Islet of Langerhans (tissue), 1 donor: ENCODE data around the gene SLC16A4.

Experiments
- FAIRE-seq: peaks from one replicate; lab custom pipeline; 2011; peaks lifted over from hg19 to GRCh38; lab: Jason Lieb, UNC

Gene SLC16A4

DNA sequence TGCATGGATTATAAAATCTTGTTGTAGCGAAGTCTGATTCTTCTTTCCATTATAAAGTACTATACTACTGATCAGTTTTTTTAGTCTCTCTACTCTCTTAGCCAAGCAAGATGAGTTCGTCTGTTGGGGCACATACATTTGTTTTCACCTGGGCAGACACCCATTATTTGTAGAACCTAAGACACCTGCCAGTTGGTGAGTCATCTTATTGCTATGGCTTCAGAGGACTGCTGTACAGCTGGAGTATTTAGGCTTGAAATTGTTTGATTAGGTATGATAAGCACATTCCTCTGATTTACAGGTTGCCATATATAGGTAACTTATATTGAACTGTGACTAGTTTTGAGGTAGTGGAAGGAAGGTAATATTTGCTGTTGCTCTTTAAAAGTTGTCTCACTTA, 34.4 kb downstream of the SLC16A4 start:
- FAIRE-seq = no peak

GRCh38 chr1:110355321-110355720, 35.5 kb downstream of the SLC16A4 start:
- FAIRE-seq = no peak

DNA sequence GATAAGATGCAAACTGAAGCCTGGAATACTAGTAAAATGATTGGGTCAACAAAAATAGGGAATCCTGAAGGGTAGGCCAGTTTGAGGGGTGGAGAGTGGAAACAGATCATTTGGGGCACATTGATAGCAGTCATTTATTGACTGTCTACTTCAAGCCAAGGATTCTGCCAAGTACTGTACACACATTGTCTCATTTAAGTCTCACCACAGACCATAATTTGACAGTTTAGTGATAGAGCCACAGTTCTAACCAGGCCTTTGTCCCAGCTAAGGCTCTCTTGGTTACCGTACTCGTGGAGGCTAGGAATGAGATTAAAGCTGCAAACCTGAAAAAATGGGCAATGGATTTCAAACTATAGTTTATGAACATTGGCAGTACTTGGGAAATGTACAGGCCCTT, 40.5 kb downstream of the SLC16A4 start:
- FAIRE-seq = no peak

GRCh38 chr1:110348771-110349170, 42.1 kb downstream of the SLC16A4 start:
- no peak for FAIRE-seq

- FAIRE-seq = no peak
Observed at GRCh38 chr1:110348050-110348449, 42.8 kb downstream of the SLC16A4 start.

GRCh38 chr1:110347182-110347893, 43.5 kb downstream of the SLC16A4 start:
- no peak for FAIRE-seq

- no peak for FAIRE-seq
Observed at GRCh38 chr1:110346690-110347089, 44.1 kb downstream of the SLC16A4 start.

- FAIRE-seq = no peak
Observed at GRCh38 chr1:110345480-110345879, 45.3 kb downstream of the SLC16A4 start.

GRCh38 chr1:110344152-110344551, 46.7 kb downstream of the SLC16A4 start:
- FAIRE-seq = no peak

- peak; percentile 13 for FAIRE-seq
Observed at GRCh38 chr1:110343249-110343648, 47.6 kb downstream of the SLC16A4 start.

DNA sequence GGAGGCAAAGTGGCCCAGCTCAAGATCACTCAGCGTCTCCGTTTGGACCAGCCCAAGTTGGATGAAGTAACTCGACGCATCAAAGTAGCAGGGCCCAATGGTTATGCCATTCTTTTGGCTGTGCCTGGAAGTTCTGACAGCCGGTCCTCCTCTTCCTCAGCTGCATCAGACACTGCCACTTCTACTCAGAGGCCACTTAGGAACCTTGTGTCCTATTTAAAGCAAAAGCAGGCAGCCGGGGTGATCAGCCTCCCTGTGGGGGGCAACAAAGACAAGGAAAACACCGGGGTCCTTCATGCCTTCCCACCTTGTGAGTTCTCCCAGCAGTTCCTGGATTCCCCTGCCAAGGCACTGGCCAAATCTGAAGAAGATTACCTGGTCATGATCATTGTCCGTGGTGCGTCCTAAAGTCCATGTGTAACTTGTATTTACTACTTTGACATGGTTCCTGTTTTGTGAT, 48.9 kb downstream of the SLC16A4 start:
- FAIRE-seq = no peak

DNA sequence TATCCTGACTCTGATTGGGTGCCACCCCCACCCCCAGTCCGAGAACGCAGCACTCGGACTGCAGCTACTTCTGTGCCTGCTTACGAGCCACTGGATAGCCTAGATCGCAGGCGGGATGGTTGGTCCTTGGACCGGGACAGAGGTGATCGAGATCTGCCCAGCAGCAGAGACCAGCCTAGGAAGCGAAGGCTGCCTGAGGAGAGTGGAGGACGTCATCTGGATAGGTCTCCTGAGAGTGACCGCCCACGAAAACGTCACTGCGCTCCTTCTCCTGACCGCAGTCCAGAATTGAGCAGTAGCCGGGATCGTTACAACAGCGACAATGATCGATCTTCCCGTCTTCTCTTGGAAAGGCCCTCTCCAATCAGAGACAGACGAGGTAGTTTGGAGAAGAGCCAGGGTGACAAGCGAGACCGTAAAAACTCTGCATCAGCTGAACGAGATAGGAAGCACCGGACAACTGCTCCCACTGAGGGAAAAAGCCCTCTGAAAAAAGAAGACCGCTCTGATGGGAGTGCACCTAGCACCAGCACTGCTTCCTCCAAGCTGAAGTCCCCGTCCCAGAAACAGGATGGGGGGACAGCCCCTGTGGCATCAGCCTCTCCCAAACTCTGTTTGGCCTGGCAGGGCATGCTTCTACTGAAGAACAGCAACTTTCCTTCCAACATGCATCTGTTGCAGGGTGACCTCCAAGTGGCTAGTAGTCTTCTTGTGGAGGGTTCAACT, 49.5 kb downstream of the SLC16A4 start:
- no peak for FAIRE-seq

DNA sequence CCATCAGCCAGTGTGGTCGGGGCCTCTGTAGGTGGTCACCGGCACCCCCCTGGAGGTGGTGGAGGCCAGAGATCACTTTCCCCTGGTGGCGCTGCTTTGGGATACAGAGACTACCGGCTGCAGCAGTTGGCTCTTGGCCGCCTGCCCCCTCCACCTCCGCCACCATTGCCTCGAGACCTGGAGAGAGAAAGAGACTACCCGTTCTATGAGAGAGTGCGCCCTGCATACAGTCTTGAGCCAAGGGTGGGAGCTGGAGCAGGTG, 50.7 kb downstream of the SLC16A4 start:
- FAIRE-seq = no peak

DNA sequence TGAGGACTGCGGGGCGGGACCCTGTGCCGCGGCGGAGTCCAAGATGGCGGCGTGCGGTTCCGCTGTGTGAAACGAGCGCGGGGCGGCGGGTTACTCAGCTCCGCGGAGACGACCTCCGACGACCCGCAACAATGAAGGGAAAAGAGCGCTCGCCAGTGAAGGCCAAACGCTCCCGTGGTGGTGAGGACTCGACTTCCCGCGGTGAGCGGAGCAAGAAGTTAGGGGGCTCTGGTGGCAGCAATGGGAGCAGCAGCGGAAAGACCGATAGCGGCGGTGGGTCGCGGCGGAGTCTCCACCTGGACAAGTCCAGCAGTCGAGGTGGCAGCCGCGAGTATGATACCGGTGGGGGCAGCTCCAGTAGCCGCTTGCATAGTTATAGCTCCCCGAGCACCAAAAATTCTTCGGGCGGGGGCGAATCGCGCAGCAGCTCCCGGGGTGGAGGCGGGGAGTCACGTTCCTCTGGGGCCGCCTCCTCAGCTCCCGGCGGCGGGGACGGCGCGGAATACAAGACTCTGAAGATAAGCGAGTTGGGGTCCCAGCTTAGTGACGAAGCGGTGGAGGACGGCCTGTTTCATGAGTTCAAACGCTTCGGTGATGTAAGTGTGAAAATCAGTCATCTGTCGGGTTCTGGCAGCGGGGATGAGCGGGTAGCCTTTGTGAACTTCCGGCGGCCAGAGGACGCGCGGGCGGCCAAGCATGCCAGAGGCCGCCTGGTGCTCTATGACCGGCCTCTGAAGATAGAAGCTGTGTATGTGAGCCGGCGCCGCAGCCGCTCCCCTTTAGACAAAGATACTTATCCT, 51.2 kb downstream of the SLC16A4 start:
- FAIRE-seq = no peak

- peak; percentile 97 for FAIRE-seq
Observed at GRCh38 chr1:110338886-110339406, 51.9 kb downstream of the SLC16A4 start, which contains the start of gene RBM15. Gene RBM15, plus strand, starts transcription at chr1:110339377. Its CDS starts 29 bp downstream, at chr1:110339406.

GRCh38 chr1:110338309-110338885, 52.4 kb downstream of the SLC16A4 start:
- no peak for FAIRE-seq

DNA sequence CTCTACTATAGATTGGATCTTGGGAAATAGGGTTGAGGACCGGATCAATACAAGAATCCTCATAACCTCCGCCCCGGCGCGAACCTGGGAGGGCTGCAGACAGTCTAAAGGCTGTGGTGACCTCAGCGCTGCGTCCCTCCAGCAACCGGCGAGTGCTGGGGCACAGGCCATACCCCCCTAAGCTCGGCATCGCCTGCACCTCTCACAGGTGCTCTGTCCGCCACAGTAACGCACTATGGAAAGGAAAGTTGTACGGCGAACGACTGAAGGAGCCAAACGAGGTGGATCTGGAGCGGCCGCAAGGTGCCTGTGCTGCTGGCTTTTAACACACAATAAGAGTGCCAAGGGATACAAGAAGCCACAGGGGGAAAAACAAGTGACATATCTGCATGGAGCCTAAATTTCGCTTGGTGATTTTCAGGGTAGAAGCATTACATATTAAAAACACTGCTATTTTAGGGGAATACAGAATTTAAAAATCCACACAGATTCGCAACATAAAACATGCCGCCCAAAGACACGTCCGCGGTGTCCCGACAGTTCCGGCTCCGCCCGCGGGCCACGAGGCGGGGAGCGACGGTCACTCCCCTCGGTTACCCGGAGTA, 53.0 kb downstream of the SLC16A4 start:
- FAIRE-seq = no peak

DNA sequence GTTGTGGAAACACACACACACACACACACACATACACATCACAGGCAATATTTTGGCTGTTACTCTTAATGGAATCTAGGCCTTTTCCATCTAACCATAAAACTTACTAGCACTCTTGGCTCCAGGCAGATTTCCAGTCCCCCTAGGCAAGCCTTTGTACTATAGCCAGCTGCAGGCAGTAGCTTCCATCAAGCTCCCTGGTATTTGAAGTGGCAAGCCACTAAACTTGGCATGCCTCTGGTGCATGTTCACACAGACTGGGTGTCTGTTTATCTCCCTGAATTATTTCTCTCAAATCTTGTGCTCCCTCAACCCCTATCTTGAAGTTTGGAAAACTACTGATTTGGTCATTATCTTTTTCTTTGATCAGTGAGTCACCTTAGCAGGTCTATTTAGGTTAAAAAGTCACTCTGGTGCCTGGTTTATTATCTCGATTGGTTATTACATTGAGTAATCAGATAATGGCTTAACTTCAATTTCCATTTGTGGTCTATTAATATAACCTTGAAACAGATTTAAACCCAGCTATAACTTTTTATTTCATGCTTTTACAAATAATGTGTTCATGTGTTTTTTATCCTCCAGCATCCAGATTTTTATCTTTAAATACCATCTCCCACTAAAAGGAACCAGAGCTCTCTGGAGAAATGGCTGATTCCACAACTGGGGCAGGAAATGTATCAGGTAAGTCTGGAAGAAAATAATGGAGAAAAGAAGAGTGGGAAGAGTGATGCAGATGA, 54.4 kb downstream of the SLC16A4 start:
- no peak for FAIRE-seq

DNA sequence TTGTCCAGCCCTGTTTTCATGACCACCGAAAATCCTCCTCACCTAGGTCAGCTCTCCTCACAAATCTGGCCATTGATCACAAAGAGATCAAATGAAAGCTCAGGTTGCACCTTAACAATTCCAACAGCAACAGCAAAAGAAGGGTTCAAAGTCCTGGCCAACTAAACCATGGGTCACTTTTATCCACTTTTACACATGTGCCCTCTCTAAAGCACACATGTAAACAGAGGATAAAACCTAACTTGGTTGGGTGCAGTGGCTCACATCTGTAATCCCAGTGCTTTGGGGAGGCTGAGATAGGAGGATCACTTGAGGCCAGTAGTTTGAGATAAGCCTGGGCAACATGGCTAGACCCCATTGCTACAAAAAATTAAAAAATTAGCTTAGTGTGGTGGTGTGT, 55.6 kb downstream of the SLC16A4 start:
- FAIRE-seq = no peak

DNA sequence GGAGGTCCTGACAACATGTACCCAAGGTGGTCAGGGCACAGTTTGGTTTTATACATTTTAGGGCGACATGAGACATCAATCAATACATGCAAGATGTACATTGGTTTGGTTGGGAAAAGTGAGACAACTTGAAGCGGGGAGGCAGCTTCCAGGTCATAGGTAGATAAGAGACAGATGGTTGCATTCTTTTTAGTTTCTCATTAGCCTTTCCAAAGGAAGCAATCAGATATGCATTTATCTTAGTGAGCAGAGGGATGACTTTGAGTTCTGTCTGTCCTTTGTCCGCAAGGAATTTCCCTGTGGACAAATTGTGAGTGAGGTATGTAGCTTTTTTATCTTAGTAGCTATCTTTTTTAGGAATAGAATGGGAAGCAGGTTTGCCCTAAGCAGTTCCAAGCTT, 62.1 kb downstream of the SLC16A4 start:
- FAIRE-seq = no peak

DNA sequence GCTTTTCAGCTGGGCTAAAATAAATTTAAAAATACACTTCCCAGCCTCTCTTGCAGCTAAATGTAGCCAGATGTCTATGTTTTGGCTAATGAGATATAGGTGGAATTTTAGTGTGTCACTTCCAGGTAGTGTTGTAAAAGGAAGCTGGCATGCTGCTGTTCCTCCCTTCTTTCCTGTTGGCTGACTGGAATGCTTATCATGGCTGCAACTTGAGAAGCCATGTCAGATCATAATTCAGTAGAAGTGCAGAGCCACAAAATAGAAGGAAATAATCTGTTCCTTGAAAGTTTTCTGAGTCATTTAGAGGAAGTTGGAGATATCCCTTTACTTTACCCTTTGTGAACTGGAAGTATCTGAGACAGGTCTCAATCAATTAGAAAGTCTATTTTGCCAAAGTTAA, 62.6 kb downstream of the SLC16A4 start:
- no peak for FAIRE-seq
